Gastroesophageal sphincter (tissue), 3 donors: ENCODE data around the gene YOD1.

Source experiments
- CTCF ChIP-seq, 4 experiments: fragments of 200-600 bp in 2 of 4; fragments of 450-650 bp in 2 of 4; sonication (generic) in 1 of 4; IDR thresholded peaks; one replicate each; pipeline ENCODE4 v1.5.1; 2017 to 2019; ENCODE audit warnings: antibody characterized with exemption in 4 of 4, mild to moderate bottlenecking in 2 of 4, moderate library complexity in 2 of 4
- EP300 ChIP-seq: sonication (generic); formaldehyde crosslinking; IDR thresholded peaks from one replicate; pipeline ENCODE4 v1.6.1; 2017; ENCODE audit warnings: antibody characterized with exemption, mild to moderate bottlenecking

GRCh38 chr1:207059881-207060280, 8.9 kb upstream of the YOD1 start:
- TF ChIP-seq CTCF (IDR thresholded peaks at IDR 0.05): no peak
- no peak for TF ChIP-seq EP300
